NCI-H2107 (cell line): ENCODE results near the gene KCNT1.
"Not testable (repeated sequence)": the region's sequence is repeated elsewhere in the genome, so short reads cannot be mapped to it uniquely, and the experiment has no call there.

ENCODE experiments used
- DNase-seq: peaks from one replicate; lab custom pipeline; 2025; lab: John Stamatoyannopoulos, UW

KCNT1 gene

DNA sequence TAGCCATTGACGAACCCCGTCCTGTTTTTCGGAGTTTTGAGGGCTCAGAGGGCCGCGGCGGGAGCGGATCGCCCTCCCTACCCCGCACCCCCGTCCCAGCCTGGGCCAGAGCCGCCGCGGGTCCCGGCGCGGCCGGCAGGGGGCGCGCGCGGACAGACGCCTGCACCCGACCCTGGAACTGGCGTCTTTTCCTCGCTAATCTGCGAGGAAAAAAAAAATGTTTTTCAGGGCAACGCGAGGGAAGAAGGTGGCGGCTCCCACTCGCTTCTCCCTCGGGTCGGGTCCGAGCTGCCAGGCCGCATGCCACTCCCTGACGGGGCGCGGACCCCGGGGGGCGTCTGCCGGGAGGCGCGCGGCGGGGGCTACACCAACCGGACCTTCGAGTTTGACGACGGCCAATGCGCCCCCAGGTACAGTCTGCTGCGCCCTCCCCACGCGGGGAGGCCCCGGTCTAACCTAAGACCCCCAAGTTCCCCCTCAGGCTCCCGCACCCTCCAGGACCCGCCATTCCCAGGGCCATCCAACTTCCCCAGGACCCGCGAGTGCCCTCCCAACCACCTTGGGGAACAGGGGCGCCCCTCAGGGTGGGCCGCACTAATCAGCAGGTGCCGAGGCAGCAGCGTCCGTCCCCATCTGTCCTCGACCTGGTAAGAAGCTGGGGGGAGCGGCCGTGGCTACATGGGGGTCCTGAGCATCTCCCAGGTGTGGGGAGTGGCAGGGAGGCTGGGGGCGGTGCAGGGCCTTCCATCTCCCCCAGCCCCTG lies at the start of gene KCNT1:
Gene KCNT1, plus strand, starts transcription at position 227 of the 763 bp plus-strand sequence. Its CDS starts 74 bp downstream, at position 301.
- peak; percentile 22 for DNase-seq

- no peak for DNase-seq
Measured at GRCh38 chr9:135655317-135655716, 46.7 kb upstream of the KCNT1 start.

- no peak for DNase-seq
Measured at GRCh38 chr9:135657416-135657815, 44.6 kb upstream of the KCNT1 start.

DNA sequence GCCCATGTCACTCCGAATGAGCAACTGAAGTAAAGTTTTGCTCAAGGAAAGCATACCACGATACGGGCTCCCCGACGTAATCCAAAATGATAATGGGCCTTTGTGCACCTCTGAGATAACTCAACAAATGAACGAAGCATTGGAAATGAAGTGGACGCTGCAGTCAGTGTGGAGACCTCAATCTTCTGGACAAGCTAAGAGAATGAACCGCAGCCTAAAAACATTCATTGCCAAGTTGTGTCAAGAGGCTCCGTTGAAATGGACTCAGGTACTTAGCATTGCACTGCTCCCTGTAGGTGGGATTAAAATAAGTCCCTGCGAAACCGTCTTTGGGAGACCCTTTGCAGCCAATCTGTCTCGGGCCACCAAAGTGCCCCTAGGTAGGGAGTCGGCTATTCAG lies 42.7 kb upstream of the KCNT1 start:
- no peak for DNase-seq

DNA sequence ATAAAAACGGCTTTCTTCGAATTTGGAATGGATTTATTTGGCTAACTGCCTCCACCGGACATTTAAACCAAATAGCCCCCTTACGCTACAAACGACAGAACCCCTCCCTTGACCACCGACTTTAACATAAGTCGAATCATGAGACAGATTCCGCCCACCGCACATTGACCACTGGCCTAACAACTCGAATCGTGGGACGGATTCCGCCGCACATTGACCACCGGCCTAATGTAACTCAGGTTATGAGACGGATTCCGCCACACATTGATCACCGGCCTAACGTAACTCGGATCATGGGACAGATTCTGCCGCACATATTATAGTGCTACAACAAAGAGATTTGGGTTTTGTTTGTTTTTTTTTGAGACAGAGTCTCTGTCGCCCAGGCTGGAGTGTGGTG lies 41.6 kb upstream of the KCNT1 start:
- DNase-seq: no peak

- DNase-seq: no peak
Measured at GRCh38 chr9:135661816-135662560, 40.0 kb upstream of the KCNT1 start.

DNA sequence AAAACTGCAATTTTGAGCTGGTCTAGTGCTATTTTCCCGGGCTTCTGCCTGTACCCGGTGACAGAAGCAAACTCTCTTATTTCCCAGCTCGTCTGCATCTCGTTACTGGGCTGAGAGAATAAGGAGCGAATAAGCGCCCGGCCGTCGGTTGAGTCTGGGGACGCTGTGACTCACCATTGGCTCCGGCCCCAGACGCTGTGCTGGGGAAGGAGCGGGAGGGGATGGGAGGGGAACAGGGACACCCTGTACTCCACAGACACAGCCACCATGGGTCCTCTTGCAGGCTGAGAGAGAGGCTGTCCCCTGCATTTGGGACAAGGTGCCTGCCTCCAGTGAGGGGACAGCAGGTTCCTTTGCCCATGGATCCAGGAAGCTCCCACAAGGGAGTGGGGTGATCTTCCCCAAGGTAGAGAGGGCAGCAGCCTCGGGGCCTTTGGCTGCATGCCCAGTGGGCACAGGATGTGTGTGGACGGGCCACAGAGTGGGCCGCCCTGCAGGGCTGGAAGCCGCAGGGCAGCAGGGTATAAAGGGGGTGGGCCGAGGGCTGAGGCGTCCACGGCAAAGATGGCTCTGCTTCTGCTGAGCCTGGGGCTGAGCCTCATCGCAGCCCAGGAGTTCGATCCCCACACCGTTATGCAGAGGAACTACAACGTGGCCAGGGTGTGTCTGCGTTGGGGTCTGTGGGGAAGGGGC lies 39.1 kb upstream of the KCNT1 start, which contains the start of gene LCN9:
Gene LCN9, plus strand, starts transcription at position 552 of the 693 bp plus-strand sequence. Its CDS starts 13 bp downstream, at position 565.
- no peak for DNase-seq

DNA sequence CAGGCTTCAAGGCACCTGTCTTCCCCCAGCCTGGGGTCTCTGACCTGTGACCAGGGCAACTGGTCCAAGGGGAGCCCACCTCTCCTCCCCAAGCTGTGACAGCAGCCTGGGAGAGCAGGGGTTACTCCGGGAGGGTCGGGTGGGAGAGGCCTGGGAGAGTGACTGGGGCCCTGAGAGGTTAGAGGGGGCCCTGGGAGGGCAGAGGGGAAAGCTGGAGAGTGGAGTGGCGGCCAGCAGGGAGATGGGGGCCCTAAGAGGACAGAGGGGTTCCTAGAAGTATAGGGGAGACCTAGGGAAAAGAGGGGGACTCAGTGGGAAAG lies 38.6 kb upstream of the KCNT1 start:
- no peak for DNase-seq

- no peak for DNase-seq
Measured at GRCh38 chr9:135663857-135664256, 38.1 kb upstream of the KCNT1 start.

- no peak for DNase-seq
Measured at GRCh38 chr9:135664266-135664665, 37.7 kb upstream of the KCNT1 start.

DNA sequence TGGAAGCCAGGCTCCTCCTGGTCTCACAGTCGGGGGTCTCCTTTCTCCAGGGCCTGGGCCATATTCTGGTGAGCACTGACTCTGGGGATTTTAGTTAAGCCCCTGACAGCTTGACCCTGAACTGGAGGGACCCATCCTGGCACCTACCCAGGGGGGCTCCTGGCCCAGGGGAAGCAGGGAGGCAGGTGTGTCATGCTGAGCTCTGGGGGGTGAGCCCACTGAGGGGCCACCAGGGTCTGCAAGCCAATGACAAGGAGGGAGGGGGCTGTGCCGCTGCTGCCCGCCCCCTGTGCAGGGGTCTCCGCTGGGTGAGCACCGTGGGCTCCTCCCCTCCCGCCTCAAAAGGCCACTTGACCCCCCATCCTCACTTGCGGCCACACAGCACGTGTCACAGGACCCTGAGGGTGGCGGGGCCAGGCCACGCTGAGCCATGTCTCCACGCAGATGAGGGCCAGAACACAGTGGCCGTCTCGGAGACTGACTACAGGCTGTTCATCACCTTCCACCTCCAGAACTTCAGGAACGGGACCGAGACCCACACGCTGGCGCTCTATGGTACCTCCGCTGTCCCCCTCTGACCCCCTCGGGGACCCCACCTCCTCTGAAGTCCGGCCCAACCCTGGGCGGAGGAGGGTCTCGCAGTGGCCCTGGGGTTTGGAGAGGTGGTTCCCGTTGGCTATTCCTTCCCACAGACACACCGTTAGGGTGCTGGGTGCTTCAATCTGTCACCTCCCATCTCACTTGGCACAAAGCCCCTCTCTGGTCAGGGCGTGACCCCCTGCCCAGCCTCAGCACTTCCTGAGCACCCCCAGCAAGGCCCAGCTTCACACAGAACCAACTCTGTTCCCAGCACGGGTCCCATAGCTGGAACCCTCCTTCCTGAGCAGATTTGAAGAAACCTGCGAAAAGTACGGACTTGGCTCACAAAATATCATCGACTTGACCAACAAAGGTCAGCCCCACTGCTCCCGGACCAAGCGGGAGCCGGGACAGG lies 36.9 kb upstream of the KCNT1 start:
- DNase-seq: no peak

GRCh38 chr9:135665795-135666189 lies 36.2 kb upstream of the KCNT1 start:
- DNase-seq: no peak

DNA sequence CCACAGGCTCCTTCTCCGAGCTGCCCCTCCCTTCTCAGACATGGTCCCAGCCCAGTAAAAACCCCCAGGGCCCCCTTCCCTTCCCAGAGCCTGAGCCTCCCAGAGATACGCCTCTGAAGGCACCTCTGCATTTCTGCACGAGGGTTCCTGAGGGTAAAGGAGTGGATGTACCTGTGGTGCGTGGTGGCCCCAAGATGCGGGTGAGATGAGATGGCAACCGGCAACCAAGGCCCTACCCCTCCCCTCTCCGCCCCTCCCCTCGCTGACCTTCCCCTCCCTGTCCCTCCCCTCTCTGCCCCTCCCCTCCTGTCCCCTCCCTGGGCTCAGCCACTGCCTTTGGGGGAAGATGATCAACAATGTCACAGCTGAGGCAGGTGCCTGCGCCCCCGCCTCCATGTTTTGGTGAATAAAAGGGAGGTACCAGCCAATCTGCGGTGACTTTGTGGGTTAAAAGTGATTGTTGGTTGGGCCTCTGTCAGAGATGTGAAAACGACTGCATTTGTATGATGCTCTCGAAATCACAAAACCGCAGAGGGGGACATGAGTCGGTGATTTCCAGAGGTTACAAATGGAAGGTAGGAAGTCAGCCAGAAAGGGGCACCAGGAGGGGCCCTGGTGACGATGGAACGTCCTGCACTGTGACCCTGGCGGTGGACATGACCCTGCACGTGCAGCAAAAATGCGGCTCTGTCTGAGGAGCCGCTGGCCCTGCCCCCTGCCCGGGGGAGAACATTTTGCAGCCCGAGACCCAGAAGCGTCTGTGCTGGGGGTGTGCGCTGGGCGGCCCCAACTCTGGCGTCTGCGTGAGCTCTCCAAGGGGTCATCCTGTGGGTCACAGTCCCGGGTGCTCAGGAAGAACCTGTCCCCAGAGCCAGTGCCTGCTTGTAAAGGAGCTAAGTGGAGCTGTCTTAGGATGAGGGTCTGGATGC lies 35.2 kb upstream of the KCNT1 start:
- no peak for DNase-seq

GRCh38 chr9:135667463-135668001 lies 34.5 kb upstream of the KCNT1 start:
- no peak for DNase-seq

DNA sequence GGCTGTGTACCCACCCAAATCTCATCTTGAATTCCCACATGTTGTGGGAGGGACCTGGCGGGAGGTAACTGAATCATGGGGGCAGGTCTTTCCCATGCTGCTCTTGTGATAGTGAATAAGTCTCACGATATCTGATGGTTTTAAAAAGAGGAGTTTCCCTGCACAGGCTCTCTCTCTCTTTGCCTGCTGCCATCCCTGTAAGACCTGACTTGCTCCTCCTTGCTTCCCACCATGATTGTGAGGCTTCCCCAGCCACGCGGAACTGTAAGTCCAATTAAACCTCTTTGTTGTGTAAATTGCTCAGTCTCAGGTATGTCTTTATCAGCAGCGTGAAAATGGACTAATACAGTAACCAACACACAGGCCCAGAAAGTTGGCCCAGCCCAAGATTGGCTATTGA lies 33.0 kb upstream of the KCNT1 start:
- not testable (repeated sequence) for DNase-seq

DNA sequence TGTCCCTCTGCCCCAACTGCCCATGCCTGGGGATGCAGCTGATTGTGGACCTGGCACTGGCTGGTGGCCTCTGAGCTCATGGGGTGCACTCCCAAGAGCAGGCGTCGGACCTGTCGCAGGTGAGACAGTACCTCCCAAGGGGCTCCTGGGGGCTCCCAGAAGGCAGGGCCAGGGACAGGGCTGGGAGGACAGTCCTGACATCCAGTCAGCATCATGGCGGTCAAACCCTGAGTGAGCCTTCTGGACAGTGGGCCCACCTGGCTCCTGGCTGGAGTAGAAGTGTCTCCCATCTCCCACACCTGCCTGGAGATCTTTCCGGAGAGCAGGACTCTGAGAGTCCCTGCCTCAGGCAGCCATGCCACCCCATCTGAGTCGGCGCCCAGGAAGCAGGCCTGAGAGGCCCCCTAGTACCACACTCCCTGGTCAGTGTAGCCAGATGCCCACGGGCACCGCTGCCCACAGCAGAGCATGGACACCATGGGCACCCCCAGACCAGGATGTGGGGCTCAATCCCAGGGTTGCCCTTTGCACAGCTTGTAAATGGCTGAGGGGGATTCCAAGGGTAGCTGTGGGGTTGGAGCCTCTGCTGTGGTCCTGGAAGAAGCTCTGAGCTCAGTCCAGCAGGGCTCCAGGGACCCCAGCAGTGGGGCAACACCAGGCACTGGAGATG lies 32.2 kb upstream of the KCNT1 start:
- DNase-seq: no peak

DNA sequence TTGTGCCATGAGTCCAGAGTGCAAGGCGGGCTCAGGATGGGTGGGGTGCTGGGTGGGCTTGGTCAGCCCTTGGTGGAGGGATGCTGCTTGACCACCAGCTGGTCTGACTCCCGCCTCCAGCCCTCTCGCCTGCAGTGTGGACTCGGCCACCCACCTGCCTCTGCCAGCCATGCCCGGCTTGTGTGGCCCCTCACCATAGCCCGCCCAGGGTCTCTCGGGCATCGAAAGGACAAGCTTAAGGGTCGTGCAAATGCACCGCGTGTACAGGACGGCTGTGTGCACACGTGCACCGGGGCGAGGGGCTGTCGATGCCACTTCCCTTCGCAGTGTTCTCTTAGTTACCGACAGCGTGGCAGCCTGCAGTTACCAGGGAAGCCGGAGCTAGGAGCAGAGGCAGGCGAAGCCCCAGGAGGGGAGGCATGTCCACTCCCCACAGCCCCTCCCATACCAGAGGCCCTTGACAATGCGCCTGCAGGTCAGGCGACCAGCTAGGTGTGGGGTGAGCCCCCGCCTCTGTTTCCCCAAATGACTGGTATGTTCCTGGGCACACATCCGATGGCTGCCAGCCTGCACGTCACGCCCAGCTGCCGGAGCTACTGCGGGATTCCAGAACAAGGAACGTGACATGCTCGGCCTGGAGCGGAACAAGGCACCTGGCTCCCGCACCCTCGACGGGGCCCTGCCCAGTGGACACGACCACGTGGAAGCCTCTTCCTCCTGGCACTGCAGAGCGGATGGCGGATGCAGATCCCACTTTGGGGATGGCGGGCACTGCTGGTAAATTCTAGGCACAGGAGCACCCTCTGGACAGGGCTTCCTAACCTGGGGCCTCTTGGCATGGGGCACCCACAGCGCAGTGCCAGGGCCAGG lies 31.0 kb upstream of the KCNT1 start:
- no peak for DNase-seq

- DNase-seq: no peak
Measured at GRCh38 chr9:135671591-135672041, 30.4 kb upstream of the KCNT1 start.

GRCh38 chr9:135672786-135673185 lies 29.2 kb upstream of the KCNT1 start:
- DNase-seq: not testable (repeated sequence)
